Smooth muscle cell (in vitro differentiated cells): ENCODE results near the gene SFSWAP. TPM values are rescaled to one million over a fixed set of nuclear protein-coding genes. Genes with fewer than 3 reads are reported as not detected.

Experiments
- DNase-seq: peaks from one replicate; lab custom pipeline; 2025; ENCODE audit not compliant: unreplicated experiment; lab: John Stamatoyannopoulos, UW
- H2AFZ ChIP-seq: fragments of 200-600 bp; sonication (generic); 2 replicates; pipeline ENCODE4 v1.6.0; 2016; ENCODE audit warnings: antibody characterized with exemption, low read depth, mild to moderate bottlenecking
- H3F3A ChIP-seq: fragments of 200-600 bp; sonication (generic); 2 replicates; pipeline ENCODE4 v1.6.0; 2017; ENCODE audit warnings: antibody characterized with exemption, low read depth
- H3K27ac ChIP-seq: fragments of 200-600 bp; sonication (generic); 2 replicates; pipeline ENCODE4 v1.5.1; 2016; ENCODE audit warnings: low read depth, mild to moderate bottlenecking
- H3K27me3 ChIP-seq: fragments of 200-600 bp; sonication (generic); 2 replicates; pipeline ENCODE4 v1.6.1; 2016; ENCODE audit warnings: low read depth, mild to moderate bottlenecking
- H3K36me3 ChIP-seq: fragments of 200-600 bp; sonication (generic); 2 replicates; pipeline ENCODE4 v1.5.1; 2016; ENCODE audit warnings: low read depth
- H3K4me1 ChIP-seq: fragments of 200-600 bp; sonication (generic); 2 replicates; pipeline ENCODE4 v1.5.1; 2016; ENCODE audit warnings: low read depth
- H3K4me2 ChIP-seq: fragments of 200-600 bp; sonication (generic); 2 replicates; pipeline ENCODE4 v1.6.0; 2016; ENCODE audit warnings: mild to moderate bottlenecking
- H3K4me3 ChIP-seq: fragments of 200-600 bp; sonication (generic); 2 replicates; pipeline ENCODE4 v1.5.1; 2016; ENCODE audit warnings: mild to moderate bottlenecking
- H3K79me2 ChIP-seq: fragments of 200-600 bp; sonication (generic); 2 replicates; pipeline ENCODE4 v1.6.0; 2016; ENCODE audit warnings: low read depth, mild to moderate bottlenecking
- H3K9ac ChIP-seq: fragments of 200-600 bp; sonication (generic); 2 replicates; pipeline ENCODE4 v1.6.0; 2016; ENCODE audit warnings: low read depth
- H3K9me3 ChIP-seq: fragments of 200-600 bp; sonication (generic); replicated peaks from 2 replicates; pipeline ENCODE4 v1.5.1; 2016; ENCODE audit warnings: low read depth
- H4K20me1 ChIP-seq: fragments of 200-600 bp; sonication (generic); 2 replicates; pipeline ENCODE4 v1.6.0; 2016; ENCODE audit warnings: low read depth
- WGBS: methylation state at CpG from one replicate; pipeline ENCODE4 v1.1.7; 2016; ENCODE audit warnings: low lambda C conversion rate; 5-methylcytosine and 5-hydroxymethylcytosine counted together
- polyA plus RNA-seq: library from polyadenylated mRNA; unstranded; fragments of >200 nt; fragmentation: Nextera tagmentation; extraction: Ambion mirVana; gene quantifications from 2 replicates; pipeline ENCODE4 v1.2.1, GENCODE V29; 2016
- total RNA-seq: library from RNA; depleted of rRNA; stranded (reverse); fragments of >200 nt; gene quantifications from 2 replicates; pipeline ENCODE4 v1.2.3, GENCODE V29; 2014
- TF ChIP-seq, protein P1 (sequence below): fragments of 200-600 bp; sonication (generic); IDR thresholded peaks from 2 replicates; pipeline ENCODE4 v1.5.1; 2017; ENCODE audit warnings: borderline replicate concordance, mild to moderate bottlenecking, antibody characterized with exemption; ENCODE audit not compliant: insufficient read depth, poor library complexity, severe bottlenecking

The SFSWAP gene
- total and polyA plus RNA-seq, 2 experiments from 2014 or later: 24.1 to 32.3 TPM

- Histone ChIP-seq H3K27ac (no peak overlapping the region), H3K9me3 (no peaks in the 10 kb centered on the region), H3K79me2 (no peaks in the 10 kb centered on the region), H3K4me3 (no peak overlapping the region), H3K4me2 (no peak overlapping the region), H3F3A (no peaks in the 10 kb centered on the region), H3K27me3 (no peaks in the 10 kb centered on the region), H3K36me3 (peaks cover 16% of the 10 kb centered on the region), H4K20me1 (peaks cover 15% of the 10 kb centered on the region), H3K9ac (no peak overlapping the region), H2AFZ (no peak overlapping the region), H3K4me1 (no peaks in the 10 kb centered on the region)
- WGBS: 99% methylated on average over 11 of the region's 11 CpGs
- no peak for DNase-seq
- TF ChIP-seq, protein P1, sequence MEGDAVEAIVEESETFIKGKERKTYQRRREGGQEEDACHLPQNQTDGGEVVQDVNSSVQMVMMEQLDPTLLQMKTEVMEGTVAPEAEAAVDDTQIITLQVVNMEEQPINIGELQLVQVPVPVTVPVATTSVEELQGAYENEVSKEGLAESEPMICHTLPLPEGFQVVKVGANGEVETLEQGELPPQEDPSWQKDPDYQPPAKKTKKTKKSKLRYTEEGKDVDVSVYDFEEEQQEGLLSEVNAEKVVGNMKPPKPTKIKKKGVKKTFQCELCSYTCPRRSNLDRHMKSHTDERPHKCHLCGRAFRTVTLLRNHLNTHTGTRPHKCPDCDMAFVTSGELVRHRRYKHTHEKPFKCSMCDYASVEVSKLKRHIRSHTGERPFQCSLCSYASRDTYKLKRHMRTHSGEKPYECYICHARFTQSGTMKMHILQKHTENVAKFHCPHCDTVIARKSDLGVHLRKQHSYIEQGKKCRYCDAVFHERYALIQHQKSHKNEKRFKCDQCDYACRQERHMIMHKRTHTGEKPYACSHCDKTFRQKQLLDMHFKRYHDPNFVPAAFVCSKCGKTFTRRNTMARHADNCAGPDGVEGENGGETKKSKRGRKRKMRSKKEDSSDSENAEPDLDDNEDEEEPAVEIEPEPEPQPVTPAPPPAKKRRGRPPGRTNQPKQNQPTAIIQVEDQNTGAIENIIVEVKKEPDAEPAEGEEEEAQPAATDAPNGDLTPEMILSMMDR: no peak
These were observed 47.3 kb downstream of the SFSWAP start for GRCh38 chr12:131758016-131758739.

DNA sequence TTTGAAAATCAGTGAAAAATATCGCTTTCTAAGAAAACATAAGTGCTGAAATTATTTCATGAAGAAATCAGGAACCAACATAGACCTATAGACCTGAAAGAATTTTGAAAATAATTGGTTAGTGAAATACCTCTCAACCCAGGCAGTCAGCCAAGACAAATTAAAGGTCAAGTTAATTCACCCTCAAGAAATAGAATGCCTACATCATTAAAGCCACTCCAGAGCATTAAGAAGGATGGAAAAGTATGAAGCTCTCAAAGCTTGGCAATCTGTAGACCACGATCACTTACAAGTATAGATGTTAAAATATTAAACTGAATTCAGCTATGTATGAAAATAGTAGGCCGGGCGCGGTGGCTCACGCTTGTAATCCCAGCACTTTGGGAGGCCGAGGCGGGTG lies 48.3 kb downstream of the SFSWAP start:
- TF ChIP-seq, protein P1: no peak
- no peaks in the 10 kb centered on the region for H3K27me3 ChIP-seq
- peaks cover 20% of the 10 kb centered on the region for H3K36me3 ChIP-seq
- H2AFZ ChIP-seq: no peak overlapping the region
- no peak overlapping the region for H3K4me3 ChIP-seq
- H3K27ac ChIP-seq: no peak overlapping the region
- H4K20me1 ChIP-seq: peaks cover 14% of the 10 kb centered on the region
- no peaks in the 10 kb centered on the region for H3K79me2 ChIP-seq
- H3K4me2 ChIP-seq: no peak overlapping the region
- no peaks in the 10 kb centered on the region for H3K9me3 ChIP-seq
- no peak for DNase-seq
- no peaks in the 10 kb centered on the region for H3F3A ChIP-seq
- WGBS: 98% methylated on average over 8 of the region's 8 CpGs
- no peaks in the 10 kb centered on the region for H3K4me1 ChIP-seq
- no peak overlapping the region for H3K9ac ChIP-seq

GRCh38 chr12:131761638-131762037 lies 50.7 kb downstream of the SFSWAP start:
- TF ChIP-seq, protein P1: no peak
- no peaks in the 10 kb centered on the region for H3K27me3 ChIP-seq
- peaks cover 9% of the 10 kb centered on the region for H3K36me3 ChIP-seq
- H3K4me2 ChIP-seq: no peak overlapping the region
- WGBS: 97% methylated on average over 5 of the region's 5 CpGs
- no peak for DNase-seq
- H3K79me2 ChIP-seq: no peaks in the 10 kb centered on the region
- H3K9me3 ChIP-seq: no peaks in the 10 kb centered on the region
- H3K4me1 ChIP-seq: no peaks in the 10 kb centered on the region
- H2AFZ ChIP-seq: no peak overlapping the region
- no peak overlapping the region for H3K9ac ChIP-seq
- H3K27ac ChIP-seq: no peak overlapping the region
- H3F3A ChIP-seq: no peaks in the 10 kb centered on the region
- no peak overlapping the region for H3K4me3 ChIP-seq
- H4K20me1 ChIP-seq: peaks cover 14% of the 10 kb centered on the region

- no peaks in the 10 kb centered on the region for H3K4me1 ChIP-seq
- no peak overlapping the region for H3K4me3 ChIP-seq
- peaks cover 14% of the 10 kb centered on the region for H3K36me3 ChIP-seq
- no peaks in the 10 kb centered on the region for H3K9me3 ChIP-seq
- H3K27ac ChIP-seq: no peak overlapping the region
- WGBS: 97% methylated on average over 9 of the region's 9 CpGs
- no peaks in the 10 kb centered on the region for H3F3A ChIP-seq
- no peaks in the 10 kb centered on the region for H3K27me3 ChIP-seq
- no peak overlapping the region for H3K9ac ChIP-seq
- no peak overlapping the region for H2AFZ ChIP-seq
- peaks cover 14% of the 10 kb centered on the region for H4K20me1 ChIP-seq
- TF ChIP-seq, protein P1: no peak
- no peaks in the 10 kb centered on the region for H3K79me2 ChIP-seq
- DNase-seq: no peak
- H3K4me2 ChIP-seq: no peak overlapping the region
These were observed 53.8 kb downstream of the SFSWAP start for GRCh38 chr12:131764738-131765137.
